HepG2 (cell line): ENCODE measurements around the gene MNX1.

Experiments used
- BRF2 ChIP-seq: sonication (generic); formaldehyde crosslinking; IDR thresholded peaks from 2 replicates; pipeline ENCODE4 v1.8.1; 2022; ENCODE audit warnings: mild to moderate bottlenecking, missing genetic modification reagents
- CREB3 ChIP-seq: sonication (generic); formaldehyde crosslinking; IDR thresholded peaks from 2 replicates; pipeline ENCODE4 v1.5.0; 2020; ENCODE audit warnings: missing genetic modification reagents
- CTCF ChIP-seq: sonication (generic); formaldehyde crosslinking; IDR thresholded peaks from 2 replicates; pipeline ENCODE4 v1.5.0; 2020; ENCODE audit warnings: mild to moderate bottlenecking, missing genetic modification reagents, moderate library complexity
- ELF4 ChIP-seq: sonication (generic); formaldehyde crosslinking; IDR thresholded peaks from 2 replicates; pipeline ENCODE4 v1.5.0; 2020; ENCODE audit warnings: missing genetic modification reagents, mild to moderate bottlenecking, moderate library complexity, borderline replicate concordance
- GTF2F1 ChIP-seq: fragments of 150-350 bp; IDR thresholded peaks from 2 replicates; pipeline ENCODE4 v1.6.1; 2014; ENCODE audit warnings: low read length
- IKZF1 ChIP-seq: fragments of 450-650 bp; IDR thresholded peaks from 2 replicates; pipeline ENCODE4 v1.7.1; 2016
- MXI1 ChIP-seq: IDR thresholded peaks from 3 replicates; pipeline ENCODE4 v1.6.1; 2012; ENCODE audit warnings: low read depth, low read length, inconsistent platforms, borderline replicate concordance
- NR2F6 ChIP-seq, 2 experiments: IDR thresholded peaks; 2 replicates each; pipeline ENCODE4 v1.6.1; 2016; ENCODE audit warnings: antibody characterized with exemption in 1 of 2, mild to moderate bottlenecking in 1 of 2
- RCOR2 ChIP-seq: IDR thresholded peaks from 2 replicates; pipeline ENCODE4 v1.6.1; 2016; ENCODE audit warnings: missing biosample characterization, missing genetic modification reagents
- ZBTB49 ChIP-seq: sonication (generic); formaldehyde crosslinking; IDR thresholded peaks from 2 replicates; pipeline ENCODE4 v1.4.0; 2020; ENCODE audit warnings: missing genetic modification reagents, borderline replicate concordance
- ZSCAN29 ChIP-seq: sonication (generic); formaldehyde crosslinking; conservative IDR thresholded peaks from 2 replicates; pipeline ENCODE4 v1.4.0; 2020; ENCODE audit warnings: mild to moderate bottlenecking, missing genetic modification reagents

GRCh38 chr7:157043745-157044144, 33.3 kb upstream of the MNX1 start:
- TF ChIP-seq GTF2F1 (no peak), CTCF (CRISPR knock-in tag) (no peak), IKZF1 (no peak), ELF4 (CRISPR knock-in tag) (no peak), NR2F6 (IDR thresholded peaks at IDR 0.05) (no peak), NR2F6 (CRISPR knock-in tag; IDR thresholded peaks at IDR 0.05) (no peak), RCOR2 (CRISPR knock-in tag) (no peak), CREB3 (no peak), ZBTB49 (CRISPR knock-in tag) (no peak), MXI1 (no peak), ZSCAN29 (CRISPR knock-in tag) (no peak), BRF2 (CRISPR knock-in tag) (no peak)
